Testis (tissue), 3 donors: ENCODE data around the gene TNFRSF1A. TPM values are rescaled to one million over a fixed set of nuclear protein-coding genes. Genes with fewer than 3 reads are reported as not detected.

Experiments
- DNase-seq: peaks from one replicate; pipeline ENCODE4 v3.0.0-alpha.2; 2019
- H3K27ac ChIP-seq, 2 donors: fragments of 200-600 bp; sonication (generic); one replicate each; pipeline ENCODE4 v1.5.1; 2019
- H3K27me3 ChIP-seq: fragments of 200-600 bp; sonication (generic); one replicate; pipeline ENCODE4 v1.5.1; 2019
- H3K36me3 ChIP-seq: fragments of 200-600 bp; sonication (generic); one replicate; pipeline ENCODE4 v1.5.1; 2017; ENCODE audit warnings: low read depth; ENCODE audit errors: missing control alignments
- H3K4me1 ChIP-seq: fragments of 200-600 bp; sonication (generic); one replicate; pipeline ENCODE4 v1.5.1; 2019
- H3K4me3 ChIP-seq, 2 donors: fragments of 200-600 bp; sonication (generic); one replicate each; pipeline ENCODE4 v1.5.1; 2017 to 2019
- H3K9me3 ChIP-seq: fragments of 200-600 bp; sonication (generic); one replicate; pipeline ENCODE4 v1.5.1; 2017
- POLR2A ChIP-seq: fragments of 450-650 bp; IDR thresholded peaks from one replicate; pipeline ENCODE4 v1.6.1; 2017; ENCODE audit warnings: antibody characterized with exemption, mild to moderate bottlenecking, moderate library complexity
- WGBS, 2 donors: methylation state at CpG; one replicate each; pipeline ENCODE4 v1.1.5; 2018; 5-methylcytosine and 5-hydroxymethylcytosine counted together
- intact Hi-C: fragments of 100-400 bp; cut with DNase I; formaldehyde crosslinking; loops from one replicate; pipeline ENCODE4 v1.15.1; 2023; ENCODE audit warnings: low total_unique reads
- polyA plus RNA-seq: library from polyadenylated mRNA; stranded (reverse); fragments of 350-450 nt; fragmentation: Illumina TruSeq; extraction: RNeasy Lipid Tissue Mini Kit (QIAGEN cat#74804); gene quantifications from one replicate; pipeline ENCODE4 v1.2.3, GENCODE V29; 2014; ENCODE audit warnings: low read depth, low replicate concordance; ENCODE audit not compliant: insufficient read depth
- total RNA-seq, 2 donors: library from RNA; depleted of rRNA; stranded (reverse); fragments of >200 nt; gene quantifications; one replicate each; pipeline ENCODE4 v1.2.3, GENCODE V29; 2016
- TF ChIP-seq, protein P1 (sequence below), 3 experiments: fragments of 450-650 bp in 2 of 3; fragments of 200-600 bp in 1 of 3; sonication (generic) in 1 of 3; IDR thresholded peaks; one replicate each; pipeline ENCODE4 v1.5.1; 2016 to 2019; ENCODE audit warnings: antibody characterized with exemption in 3 of 3, mild to moderate bottlenecking in 2 of 3, moderate library complexity in 1 of 3

Gene TNFRSF1A
- total and polyA plus RNA-seq, 3 donors from 2014 or later: 59.8 to 106 (median 94.6) TPM

DNA sequence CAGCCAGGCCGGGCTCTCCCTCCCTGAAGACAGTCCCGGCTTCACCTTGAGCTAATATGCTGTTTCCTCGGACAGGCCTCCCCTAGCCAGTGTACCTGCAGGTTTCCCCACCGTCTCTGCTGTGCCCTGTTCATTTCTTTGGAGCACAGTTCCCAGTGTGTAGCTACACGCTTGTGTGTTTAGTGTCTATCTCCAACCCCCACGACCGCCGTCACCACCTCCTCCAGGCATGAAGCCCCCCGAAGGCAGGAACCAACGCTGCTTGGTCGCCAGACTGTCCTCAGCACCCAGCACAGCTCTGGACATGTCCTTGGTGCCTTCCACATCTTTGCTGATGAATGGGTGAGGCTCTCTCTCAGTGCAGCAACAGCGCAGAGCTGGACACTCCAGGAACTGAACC lies 57.6 kb downstream of the TNFRSF1A start:
- H3K9me3 ChIP-seq: no peaks in the 10 kb centered on the region
- H3K4me1 ChIP-seq: peaks cover 6% of the 10 kb centered on the region
- no peak overlapping the region for H3K4me3 ChIP-seq
- no peaks in the 10 kb centered on the region for H3K36me3 ChIP-seq
- intact Hi-C loops: loop anchor here (5.0 kb wide), 1 partner anchor 227 kb away; no protein-coding TSS in a partner anchor
- H3K27ac ChIP-seq: no peak overlapping the region
- 86 to 90% methylated on average over 11 to 12 of the region's 12 CpGs for WGBS, 2 donors
- no peak for TF ChIP-seq POLR2A
- TF ChIP-seq, protein P1, sequence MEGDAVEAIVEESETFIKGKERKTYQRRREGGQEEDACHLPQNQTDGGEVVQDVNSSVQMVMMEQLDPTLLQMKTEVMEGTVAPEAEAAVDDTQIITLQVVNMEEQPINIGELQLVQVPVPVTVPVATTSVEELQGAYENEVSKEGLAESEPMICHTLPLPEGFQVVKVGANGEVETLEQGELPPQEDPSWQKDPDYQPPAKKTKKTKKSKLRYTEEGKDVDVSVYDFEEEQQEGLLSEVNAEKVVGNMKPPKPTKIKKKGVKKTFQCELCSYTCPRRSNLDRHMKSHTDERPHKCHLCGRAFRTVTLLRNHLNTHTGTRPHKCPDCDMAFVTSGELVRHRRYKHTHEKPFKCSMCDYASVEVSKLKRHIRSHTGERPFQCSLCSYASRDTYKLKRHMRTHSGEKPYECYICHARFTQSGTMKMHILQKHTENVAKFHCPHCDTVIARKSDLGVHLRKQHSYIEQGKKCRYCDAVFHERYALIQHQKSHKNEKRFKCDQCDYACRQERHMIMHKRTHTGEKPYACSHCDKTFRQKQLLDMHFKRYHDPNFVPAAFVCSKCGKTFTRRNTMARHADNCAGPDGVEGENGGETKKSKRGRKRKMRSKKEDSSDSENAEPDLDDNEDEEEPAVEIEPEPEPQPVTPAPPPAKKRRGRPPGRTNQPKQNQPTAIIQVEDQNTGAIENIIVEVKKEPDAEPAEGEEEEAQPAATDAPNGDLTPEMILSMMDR (IDR thresholded peaks at IDR 0.05): no peak
- H3K27me3 ChIP-seq: no peaks in the 10 kb centered on the region
- no peak for DNase-seq

DNA sequence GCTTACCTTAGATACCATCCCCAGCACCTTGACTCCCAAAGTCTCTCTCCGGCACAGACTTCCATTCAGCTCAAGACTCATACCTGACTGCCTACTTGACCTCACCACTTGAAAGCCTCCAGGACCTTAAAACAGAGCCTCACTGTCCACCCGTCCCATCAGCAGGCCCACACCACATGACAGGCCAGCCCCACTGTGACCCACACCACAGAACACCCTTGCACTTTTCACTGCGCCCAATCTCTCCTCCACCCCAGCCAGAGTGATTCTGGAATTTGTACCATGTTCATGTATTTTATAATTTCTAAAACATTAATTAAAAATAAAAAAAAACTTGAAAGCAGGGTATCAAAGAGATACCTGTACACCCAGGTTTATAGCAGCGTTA lies 59.4 kb downstream of the TNFRSF1A start:
- DNase-seq: no peak
- intact Hi-C loops: loop anchor here (5.0 kb wide), 1 partner anchor 225 kb away; no protein-coding TSS in a partner anchor
- Histone ChIP-seq H3K4me3 (no peak overlapping the region), H3K9me3 (no peaks in the 10 kb centered on the region), H3K27ac (no peak overlapping the region), H3K27me3 (no peaks in the 10 kb centered on the region), H3K36me3 (no peaks in the 10 kb centered on the region), H3K4me1 (peaks cover 14% of the 10 kb centered on the region)
- TF ChIP-seq POLR2A: no peak
- TF ChIP-seq, protein P1 (IDR thresholded peaks at IDR 0.05): no peak
- WGBS, 2 donors: 93 to 94% methylated on average over 4 of the region's 4 CpGs

DNA sequence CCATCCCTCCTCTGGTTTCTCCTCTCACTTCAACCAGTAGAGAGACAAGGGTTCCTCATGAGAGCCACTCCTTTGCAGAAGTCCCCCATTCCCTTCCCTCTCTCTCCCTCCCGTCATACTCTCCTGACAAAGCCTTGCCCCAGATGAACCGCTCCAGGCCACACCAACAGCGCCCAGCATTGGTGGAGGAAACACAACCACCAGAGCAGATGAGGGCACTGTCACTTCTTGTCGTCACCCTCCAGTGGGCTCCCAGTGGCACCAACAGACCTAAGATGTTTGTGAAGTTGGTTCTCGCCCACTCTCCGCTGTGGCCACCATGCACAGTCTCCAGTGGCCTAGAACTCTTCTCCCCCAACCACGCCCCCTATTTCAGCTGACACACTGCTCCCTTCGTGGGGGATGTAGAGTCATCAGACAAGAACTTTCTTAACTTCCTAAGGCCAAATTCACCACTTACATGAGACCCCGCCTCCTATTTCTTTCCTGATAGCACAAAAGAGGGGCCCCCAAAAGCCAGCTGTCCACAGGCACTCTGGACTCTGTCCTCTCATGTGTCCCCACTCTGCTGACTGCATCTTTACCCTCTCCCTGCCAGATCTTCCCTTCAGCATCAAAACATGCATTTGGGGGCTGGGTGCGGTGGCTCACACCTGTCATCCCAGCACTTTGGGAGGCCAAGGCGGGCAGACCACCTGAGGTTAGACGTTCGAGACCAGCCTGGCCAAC lies 60.6 kb downstream of the TNFRSF1A start:
- Histone ChIP-seq H3K4me1 (peaks cover 17% of the 10 kb centered on the region), H3K4me3 (no peak overlapping the region), H3K9me3 (no peaks in the 10 kb centered on the region), H3K27me3 (no peaks in the 10 kb centered on the region), H3K36me3 (no peaks in the 10 kb centered on the region), H3K27ac (no peak overlapping the region)
- WGBS, 2 donors: 91 to 94% methylated on average over 13 of the region's 13 CpGs
- TF ChIP-seq POLR2A: no peak
- TF ChIP-seq, protein P1 (IDR thresholded peaks at IDR 0.05): no peak
- intact Hi-C loops: loop anchor here (2.0 to 5.0 kb wide), 2 partner anchors 78 to 224 kb away; no protein-coding TSS in a partner anchor
- DNase-seq: no peak

DNA sequence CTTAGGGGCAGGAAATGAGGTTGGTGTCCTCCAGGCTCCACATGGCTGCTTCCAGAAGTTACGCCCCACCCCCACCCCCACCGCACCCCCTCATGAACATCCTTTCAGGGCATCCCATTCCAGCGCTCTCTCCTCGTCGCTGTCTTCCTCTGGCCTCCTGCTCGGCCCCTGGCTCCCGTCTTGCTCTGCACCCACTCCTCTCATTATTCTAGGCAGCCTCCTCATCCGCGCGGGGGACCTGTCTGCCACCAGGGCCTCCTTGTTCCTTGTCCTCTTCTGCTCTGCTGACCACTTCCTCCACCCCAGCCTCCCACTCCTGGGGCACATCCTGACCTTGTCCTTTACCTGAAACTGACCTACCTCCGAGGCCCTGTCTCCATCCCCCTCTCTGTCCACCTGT lies 61.2 kb downstream of the TNFRSF1A start:
- TF ChIP-seq POLR2A: no peak
- TF ChIP-seq, protein P1 (IDR thresholded peaks at IDR 0.05): no peak
- H3K27me3 ChIP-seq: no peaks in the 10 kb centered on the region
- H3K4me3 ChIP-seq: no peak overlapping the region
- intact Hi-C loops: loop anchor here (2.0 to 5.0 kb wide), 2 partner anchors 78 to 223 kb away; no protein-coding TSS in a partner anchor
- no peak for DNase-seq
- H3K27ac ChIP-seq: no peak overlapping the region
- no peaks in the 10 kb centered on the region for H3K9me3 ChIP-seq
- H3K36me3 ChIP-seq: no peaks in the 10 kb centered on the region
- 80 to 89% methylated on average over 11 of the region's 11 CpGs for WGBS, 2 donors
- H3K4me1 ChIP-seq: peaks cover 17% of the 10 kb centered on the region
